CD4-positive, alpha-beta T cell treated with Interleukin-21 for 1 hour (primary cell): Measurements from ENCODE around the gene MS4A3.
"Not testable (repeated sequence)": the region's sequence is repeated elsewhere in the genome, so short reads cannot be mapped to it uniquely, and the experiment has no call there.

ENCODE experiments used
- DNase-seq: peaks from one replicate; pipeline ENCODE4 v3.0.0-alpha.2; 2020

The MS4A3 gene

GRCh38 chr11:60056349-60056969 lies at the start of gene MS4A3:
Gene MS4A3 (plus strand): TSS chr11:60056665. CDS start chr11:60061161, 4,496 bp downstream.
- DNase-seq: no peak

- no peak for DNase-seq
Measured at GRCh38 chr11:60016881-60017280, 39.6 kb upstream of the MS4A3 start, which contains the start of gene OOSP4B. Gene OOSP4B (plus strand): TSS chr11:60017181.

- no peak for DNase-seq
Measured at GRCh38 chr11:60018058-60018457, 38.4 kb upstream of the MS4A3 start.

GRCh38 chr11:60020376-60020775 lies 36.1 kb upstream of the MS4A3 start:
- DNase-seq: not testable (repeated sequence)

- no peak for DNase-seq
Measured at GRCh38 chr11:60029015-60029632, 27.3 kb upstream of the MS4A3 start.

GRCh38 chr11:60040109-60040508 lies 16.4 kb upstream of the MS4A3 start, which contains the start of gene OOSP2:
Gene OOSP2 (plus strand): TSS chr11:60040409. CDS start chr11:60040460, 51 bp downstream.
- no peak for DNase-seq

GRCh38 chr11:60050422-60050821 lies 6.0 kb upstream of the MS4A3 start:
- not testable (repeated sequence) for DNase-seq

GRCh38 chr11:60050839-60051238 lies 5.6 kb upstream of the MS4A3 start:
- DNase-seq: not testable (repeated sequence)

- DNase-seq: no peak
Measured at GRCh38 chr11:60059052-60059451, 2.6 kb downstream of the MS4A3 start.

GRCh38 chr11:60059521-60060240 lies 3.2 kb downstream of the MS4A3 start:
- no peak for DNase-seq

- DNase-seq: no peak
Measured at GRCh38 chr11:60064111-60064510, 7.6 kb downstream of the MS4A3 start.

GRCh38 chr11:60065801-60066200 lies 9.3 kb downstream of the MS4A3 start:
- no peak for DNase-seq

- DNase-seq: no peak
Measured at GRCh38 chr11:60069450-60069849, 13.0 kb downstream of the MS4A3 start.

GRCh38 chr11:60071644-60072043 lies 15.2 kb downstream of the MS4A3 start:
- DNase-seq: not testable (repeated sequence)

GRCh38 chr11:60077216-60077817 lies 20.9 kb downstream of the MS4A3 start:
- DNase-seq: no peak

GRCh38 chr11:60077981-60078380 lies 21.5 kb downstream of the MS4A3 start:
- no peak for DNase-seq

GRCh38 chr11:60078745-60079144 lies 22.3 kb downstream of the MS4A3 start:
- no peak for DNase-seq

- no peak for DNase-seq
Measured at GRCh38 chr11:60080535-60080934, 24.1 kb downstream of the MS4A3 start.

- DNase-seq: no peak
Measured at GRCh38 chr11:60084631-60085273, 28.3 kb downstream of the MS4A3 start.

GRCh38 chr11:60085909-60086308 lies 29.4 kb downstream of the MS4A3 start:
- no peak for DNase-seq

- no peak for DNase-seq
Measured at GRCh38 chr11:60087239-60087638, 30.8 kb downstream of the MS4A3 start.

- no peak for DNase-seq
Measured at GRCh38 chr11:60088364-60088763, 31.9 kb downstream of the MS4A3 start, which contains the start of gene MS4A2. Gene MS4A2 (plus strand): TSS chr11:60088664. CDS start chr11:60088766, 102 bp downstream.
